GM12872 (cell line): ENCODE measurements around the gene CALD1.

Experiments
- TF ChIP-seq, protein P1 (sequence below): IDR thresholded peaks from 3 replicates; pipeline ENCODE4 v1.5.1; 2011; ENCODE audit warnings: low read depth, mild to moderate bottlenecking, low read length, moderate library complexity; ENCODE audit not compliant: insufficient read depth

Gene CALD1

GRCh38 chr7:134820295-134820694 lies 40.9 kb downstream of the CALD1 start:
- TF ChIP-seq, protein P1, sequence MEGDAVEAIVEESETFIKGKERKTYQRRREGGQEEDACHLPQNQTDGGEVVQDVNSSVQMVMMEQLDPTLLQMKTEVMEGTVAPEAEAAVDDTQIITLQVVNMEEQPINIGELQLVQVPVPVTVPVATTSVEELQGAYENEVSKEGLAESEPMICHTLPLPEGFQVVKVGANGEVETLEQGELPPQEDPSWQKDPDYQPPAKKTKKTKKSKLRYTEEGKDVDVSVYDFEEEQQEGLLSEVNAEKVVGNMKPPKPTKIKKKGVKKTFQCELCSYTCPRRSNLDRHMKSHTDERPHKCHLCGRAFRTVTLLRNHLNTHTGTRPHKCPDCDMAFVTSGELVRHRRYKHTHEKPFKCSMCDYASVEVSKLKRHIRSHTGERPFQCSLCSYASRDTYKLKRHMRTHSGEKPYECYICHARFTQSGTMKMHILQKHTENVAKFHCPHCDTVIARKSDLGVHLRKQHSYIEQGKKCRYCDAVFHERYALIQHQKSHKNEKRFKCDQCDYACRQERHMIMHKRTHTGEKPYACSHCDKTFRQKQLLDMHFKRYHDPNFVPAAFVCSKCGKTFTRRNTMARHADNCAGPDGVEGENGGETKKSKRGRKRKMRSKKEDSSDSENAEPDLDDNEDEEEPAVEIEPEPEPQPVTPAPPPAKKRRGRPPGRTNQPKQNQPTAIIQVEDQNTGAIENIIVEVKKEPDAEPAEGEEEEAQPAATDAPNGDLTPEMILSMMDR = no peak

- TF ChIP-seq, protein P1 = no peak
These were observed 41.3 kb downstream of the CALD1 start for GRCh38 chr7:134820778-134821177.

GRCh38 chr7:134823400-134823799 lies 44.0 kb downstream of the CALD1 start:
- TF ChIP-seq, protein P1 = no peak

DNA sequence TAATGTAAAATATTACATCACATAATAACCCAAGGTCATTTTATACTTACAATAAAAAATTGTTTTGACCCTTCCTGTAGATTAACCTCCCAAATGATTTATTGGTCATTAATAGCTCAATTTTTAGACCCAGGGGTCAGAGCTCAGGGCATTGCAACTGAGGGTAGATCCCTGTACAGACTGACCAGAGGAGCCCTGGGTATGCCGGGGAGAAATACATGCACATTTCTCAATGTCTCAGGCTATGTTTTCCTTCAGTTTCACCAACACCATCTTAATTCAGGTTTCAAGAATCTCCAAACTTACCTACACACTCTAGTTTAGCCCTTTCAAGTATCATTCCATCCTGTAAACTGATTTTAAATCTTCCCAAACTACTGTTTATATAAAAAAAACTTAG lies 46.2 kb downstream of the CALD1 start:
- TF ChIP-seq, protein P1 = no peak

GRCh38 chr7:134826105-134826504 lies 46.7 kb downstream of the CALD1 start:
- TF ChIP-seq, protein P1 = no peak

GRCh38 chr7:134827436-134827835 lies 48.0 kb downstream of the CALD1 start:
- TF ChIP-seq, protein P1 = no peak

DNA sequence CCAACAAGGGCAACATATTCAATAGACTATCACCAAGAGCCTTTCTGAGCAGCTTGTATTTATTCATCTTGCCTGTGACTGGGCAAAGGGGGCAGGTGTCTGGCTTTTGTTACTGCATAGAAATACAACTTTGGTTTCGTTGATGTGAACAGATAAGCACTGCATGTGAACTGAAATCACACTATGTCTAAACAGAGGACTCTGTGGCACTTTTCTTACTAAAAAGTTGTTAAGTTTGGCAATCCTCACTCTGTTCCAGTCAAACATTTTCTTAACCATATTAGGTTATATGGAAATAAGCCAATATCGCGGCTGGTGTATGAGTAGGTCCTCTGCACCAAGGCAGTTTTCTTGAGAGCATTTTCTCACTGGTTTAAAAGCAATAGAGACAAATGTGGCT lies 48.5 kb downstream of the CALD1 start:
- TF ChIP-seq, protein P1 = no peak

GRCh38 chr7:134828361-134828760 lies 48.9 kb downstream of the CALD1 start:
- TF ChIP-seq, protein P1 = no peak
